Stimulated activated naive CD4-positive, alpha-beta T cell treated with Interleukin-2 at 50 U/mL for 16 hours (primary cell): Measurements from ENCODE around the gene TTC7B.

Source experiments
- DNase-seq: peaks from one replicate; lab custom pipeline; 2025; lab: John Stamatoyannopoulos, UW

TTC7B gene

DNA sequence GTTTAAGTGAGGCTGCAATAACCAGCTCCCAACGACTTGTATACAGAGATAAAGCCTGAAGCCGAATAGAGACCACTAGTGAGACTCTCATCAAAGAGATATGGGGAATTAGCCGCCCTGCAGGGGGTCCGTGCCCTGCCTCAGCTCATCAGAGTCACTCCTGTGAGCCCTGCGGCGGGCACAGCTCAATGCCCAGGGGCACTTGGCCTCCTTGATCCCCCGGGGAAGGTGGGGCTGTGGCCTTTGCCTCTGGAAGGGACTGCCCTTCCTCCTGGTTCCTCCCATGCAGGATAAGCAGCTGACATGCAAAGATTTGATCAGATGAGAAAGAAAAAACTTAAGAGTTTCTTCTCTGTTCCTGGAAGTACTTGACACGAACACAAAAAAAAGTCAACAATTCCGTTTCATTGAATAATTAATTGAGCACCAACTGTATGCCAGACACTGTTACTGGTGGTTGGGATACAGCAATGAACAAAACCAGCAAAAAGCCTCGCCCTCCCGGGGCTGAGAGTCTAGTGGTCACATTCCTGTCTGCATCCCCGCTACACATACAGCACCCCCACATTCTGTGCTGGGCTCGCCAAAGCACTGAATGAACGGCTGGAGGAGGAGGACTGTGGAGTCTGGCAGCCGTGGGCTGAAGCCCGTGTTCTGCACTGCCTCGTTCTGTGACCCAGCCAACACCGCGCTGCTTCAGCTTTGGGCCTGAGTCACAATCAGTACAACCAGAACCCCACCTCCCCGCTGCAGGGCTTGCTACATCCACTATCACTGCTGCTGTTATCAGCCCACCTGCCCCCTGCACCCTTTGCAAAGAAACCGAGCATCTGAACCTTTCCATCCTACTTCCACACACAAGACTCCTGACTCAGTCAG, 10.3 kb downstream of the TTC7B start:
- DNase-seq: no peak

DNA sequence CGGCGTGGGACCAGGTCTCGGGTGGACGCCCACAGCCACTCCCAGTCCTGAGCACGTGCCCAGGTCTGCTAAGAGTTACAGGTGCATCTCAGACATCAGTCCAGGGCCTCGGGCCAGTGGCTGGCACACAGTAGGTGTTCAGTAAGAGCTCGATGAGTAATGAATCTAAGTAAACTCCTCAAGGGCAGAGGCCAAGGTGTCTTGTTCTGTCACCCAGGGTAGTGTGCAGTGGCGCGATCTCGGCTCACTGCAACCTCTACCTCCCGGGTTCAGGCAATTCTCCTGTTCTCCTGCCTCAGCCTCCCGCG, 11.2 kb downstream of the TTC7B start:
- DNase-seq: no peak

DNA sequence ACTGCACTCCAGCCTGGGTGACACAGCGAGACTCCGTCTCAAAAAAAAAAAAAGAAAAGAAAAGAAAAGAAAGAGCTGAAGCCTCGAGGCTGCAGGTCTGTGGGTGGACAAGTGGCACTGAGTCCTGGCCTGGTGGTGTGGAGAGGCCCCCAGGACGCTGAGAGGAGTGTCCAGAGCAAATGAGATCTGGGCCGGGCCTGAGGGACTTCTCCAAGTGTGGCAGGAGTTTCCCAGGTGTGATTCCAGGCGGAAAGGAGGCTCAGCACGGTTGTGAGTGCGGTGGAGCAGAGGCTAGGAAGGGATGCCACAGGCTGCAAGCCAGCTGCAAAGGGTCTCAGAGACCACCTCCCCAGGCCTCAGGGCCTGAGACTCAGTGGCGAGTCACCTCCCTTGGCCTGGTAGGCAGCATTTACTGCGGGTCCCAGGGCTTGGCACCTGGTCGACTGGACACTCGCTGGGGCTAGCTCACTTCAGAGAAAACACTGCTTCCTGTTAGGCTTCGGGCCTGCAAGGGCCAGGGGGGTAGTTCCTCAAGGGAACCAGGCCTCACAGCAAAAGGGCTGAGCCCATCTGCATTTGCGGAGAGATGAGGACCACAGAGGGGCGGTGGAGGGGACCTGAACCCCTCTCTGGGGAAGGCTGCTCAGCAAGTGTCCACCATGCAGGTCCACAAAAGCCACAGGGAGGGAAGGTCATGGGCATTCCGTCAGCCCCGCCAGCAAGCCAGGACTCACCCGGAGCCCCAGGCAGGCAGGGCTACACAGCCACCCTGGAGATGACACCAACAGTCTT, 11.7 kb downstream of the TTC7B start:
- DNase-seq: no peak

DNA sequence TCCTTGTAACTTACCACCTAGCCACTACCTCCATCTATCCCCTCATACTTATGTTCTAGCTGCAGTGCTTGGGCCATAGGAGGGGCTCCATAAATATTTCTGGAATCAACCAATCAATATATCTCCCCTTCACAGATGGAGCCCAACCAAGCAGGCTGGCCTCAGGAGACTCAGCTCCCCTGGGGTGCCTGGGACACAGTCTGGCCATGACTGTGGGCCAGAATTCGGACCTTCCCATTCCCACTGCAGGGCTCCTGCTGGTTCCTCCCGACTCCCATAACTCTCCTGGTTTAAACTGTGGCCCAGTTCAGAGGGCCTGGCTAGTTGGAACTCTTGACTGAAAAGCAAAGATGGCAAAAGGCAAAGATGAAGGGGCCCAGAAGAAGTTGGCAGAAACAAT, 13.0 kb downstream of the TTC7B start:
- no peak for DNase-seq

DNA sequence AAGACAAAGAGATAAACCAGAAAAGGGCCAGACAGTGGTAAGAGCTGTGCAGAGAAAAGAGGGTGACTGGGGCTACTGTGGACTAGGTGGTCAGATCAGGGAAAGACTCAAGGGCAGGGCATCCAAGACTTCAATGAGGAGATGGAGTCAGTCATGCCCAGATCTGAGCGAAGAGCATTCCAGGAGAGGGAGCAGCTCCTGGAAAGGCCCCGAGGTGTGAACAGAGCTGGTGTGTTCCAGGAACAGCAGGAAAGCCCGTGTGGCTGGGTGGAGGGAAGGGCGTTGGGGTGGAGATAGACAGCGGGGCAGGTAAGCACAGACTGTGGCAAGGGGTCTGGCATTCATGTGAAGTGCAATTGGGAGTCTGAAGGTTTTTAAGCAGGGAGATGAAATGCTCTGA, 16.8 kb downstream of the TTC7B start:
- no peak for DNase-seq

DNA sequence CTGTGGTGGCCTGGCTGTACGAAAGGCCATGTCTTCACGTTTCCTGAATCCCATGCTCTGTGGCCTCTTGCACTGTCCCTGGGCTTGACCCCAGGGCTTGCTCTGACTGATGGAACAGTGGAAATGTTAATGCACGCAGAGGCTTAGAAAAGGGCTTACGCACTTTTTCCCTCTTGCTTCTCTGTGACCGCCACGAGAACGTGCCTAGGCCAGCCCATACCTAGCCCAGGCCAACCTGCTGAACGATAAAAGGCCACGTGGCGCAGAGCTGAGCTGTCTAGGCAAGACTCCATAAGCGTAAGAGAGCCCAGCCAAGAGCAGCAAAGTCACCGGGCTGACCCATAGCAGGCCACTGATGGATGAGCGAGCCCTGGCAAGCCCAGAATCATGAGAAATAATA, 18.3 kb downstream of the TTC7B start:
- DNase-seq: no peak

DNA sequence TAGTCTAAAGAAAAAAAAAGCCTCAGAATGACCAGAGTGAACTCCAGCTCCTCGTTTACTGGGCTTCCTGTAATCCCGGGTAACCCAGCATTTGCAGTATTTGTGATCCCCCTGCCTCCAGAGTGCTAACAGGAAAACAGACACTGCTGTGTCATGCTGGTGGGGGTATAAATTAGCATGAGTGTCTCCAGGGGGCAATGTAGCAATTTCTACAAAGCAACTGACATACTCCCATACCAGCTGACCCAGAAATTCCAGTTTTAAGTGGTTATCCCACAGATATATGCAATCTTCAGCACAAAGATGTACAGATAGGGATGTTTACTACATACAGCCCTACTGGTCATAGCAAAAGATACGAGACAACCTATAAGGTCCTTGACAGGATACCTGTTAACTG, 18.8 kb downstream of the TTC7B start:
- DNase-seq: no peak

DNA sequence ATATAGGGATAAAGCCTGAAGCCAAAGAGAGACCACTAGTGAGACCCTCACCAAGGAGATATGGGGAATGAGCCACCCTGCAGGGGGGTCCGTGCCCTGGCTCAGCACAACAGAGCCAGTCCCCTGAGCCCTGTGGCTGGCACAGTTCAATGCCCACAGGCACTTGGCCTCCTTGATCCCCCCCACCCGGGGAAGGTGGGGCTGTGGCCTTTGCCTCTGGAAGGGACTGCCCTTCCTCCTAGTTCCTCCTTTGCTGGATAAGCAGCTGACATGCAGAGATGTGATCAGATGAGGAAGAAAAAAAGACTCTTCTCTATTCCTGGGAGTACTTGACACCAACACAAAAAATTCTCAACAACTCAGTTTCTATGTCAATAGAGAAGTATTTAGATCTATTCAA, 19.9 kb downstream of the TTC7B start:
- DNase-seq: no peak

DNA sequence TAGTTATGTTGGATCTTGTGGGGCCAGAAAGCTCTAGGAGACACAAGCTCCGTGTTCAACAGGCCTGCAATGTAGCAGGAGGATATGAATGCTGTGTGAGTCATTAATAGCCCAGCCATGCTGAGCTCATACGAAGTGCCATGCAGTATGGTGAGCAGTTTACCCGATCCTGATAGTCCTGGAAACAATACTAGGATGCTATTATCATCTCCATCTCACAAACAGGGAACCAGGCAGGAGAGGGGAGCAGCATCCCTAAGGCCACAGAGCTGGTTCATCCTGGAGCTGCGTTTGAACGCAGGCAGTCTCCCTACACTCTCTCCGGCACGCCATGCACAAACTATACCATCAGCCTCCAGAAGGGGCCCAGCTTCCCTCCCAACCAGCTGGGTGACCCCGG, 20.5 kb downstream of the TTC7B start:
- no peak for DNase-seq

DNA sequence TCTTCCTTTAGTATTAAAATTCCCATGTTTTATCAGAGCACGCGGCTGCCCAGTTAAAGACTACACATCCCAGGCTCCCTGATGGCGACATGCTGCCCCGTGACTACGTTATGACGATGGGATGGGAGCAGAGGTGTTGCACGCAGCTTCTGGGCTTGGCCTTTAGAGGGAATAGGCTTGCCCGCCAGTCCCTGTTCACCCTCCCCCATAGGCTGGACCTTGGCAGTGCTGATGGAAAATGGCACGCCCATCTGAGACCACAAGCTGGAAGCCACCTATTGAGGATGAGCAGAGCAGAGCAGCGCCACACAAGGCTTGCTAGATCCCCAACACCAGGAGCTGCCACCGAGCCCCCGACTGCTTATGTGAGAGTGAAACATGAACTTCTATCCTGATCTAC, 24.7 kb downstream of the TTC7B start:
- no peak for DNase-seq

DNA sequence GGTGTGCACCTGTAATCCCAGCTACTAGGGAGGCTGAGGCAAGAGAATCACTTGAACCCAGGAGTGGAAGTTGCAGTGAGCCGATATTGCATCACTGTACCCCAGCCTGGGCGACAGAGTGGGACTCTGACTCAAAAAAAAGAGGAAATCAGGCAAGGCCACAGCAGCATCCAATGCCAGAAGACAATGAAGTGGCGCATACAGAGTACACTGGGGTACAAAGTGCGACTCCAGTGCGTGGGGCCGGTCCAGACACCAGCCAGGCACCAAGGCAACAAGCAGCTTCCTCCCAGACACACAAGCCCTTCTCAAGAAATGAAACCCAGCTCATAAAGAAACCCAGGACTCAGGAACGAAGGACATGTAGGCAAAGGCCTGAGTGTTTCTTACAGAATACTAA, 28.2 kb downstream of the TTC7B start:
- DNase-seq: no peak

DNA sequence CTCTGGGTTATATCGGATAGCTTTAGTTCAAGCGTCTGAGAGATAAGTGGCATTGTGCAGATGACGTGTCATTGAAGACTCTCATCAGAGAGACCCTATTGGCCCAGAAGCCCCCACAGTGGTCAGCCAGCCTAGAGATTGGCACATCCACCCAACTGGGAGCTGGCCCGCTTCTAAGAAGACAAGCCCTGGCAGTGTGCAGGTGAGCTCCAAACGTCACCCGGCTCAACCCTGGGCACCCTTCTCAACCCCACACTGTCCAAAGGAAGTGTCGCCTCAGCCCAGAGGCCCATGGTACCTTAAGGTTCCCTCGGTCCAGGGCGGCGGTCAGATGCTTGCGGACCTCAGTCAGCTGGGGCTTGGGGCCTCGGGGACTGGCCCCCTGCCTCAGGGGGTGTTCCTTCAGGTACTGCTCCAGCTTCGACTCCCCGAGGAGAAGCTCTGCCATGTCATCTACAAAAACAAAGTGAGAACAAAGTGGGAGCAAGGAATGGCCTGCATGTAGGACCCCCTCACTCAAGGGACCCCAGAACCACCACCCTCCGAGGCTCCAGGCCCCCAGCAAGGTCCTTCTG, 30.3 kb downstream of the TTC7B start:
- DNase-seq: no peak

DNA sequence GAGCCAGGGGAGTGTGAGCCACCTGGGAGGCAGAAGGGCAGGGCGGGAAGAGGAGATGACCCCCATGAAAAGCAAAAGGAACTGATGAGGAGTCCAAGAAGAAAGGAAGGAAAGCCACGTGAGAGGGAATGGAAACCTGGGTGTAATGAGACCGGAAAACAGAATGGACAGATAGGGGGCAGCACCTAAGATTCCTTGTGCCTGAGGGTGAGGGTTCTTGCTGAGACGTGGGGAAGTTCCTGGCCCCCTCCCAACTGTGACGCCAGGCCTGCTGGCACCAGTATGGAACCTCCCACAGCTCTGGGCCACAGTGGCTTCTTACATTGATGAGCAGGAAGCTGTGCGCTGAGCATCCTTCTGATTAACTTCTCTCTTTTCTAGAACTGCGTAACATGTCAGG, 30.8 kb downstream of the TTC7B start:
- DNase-seq: no peak

DNA sequence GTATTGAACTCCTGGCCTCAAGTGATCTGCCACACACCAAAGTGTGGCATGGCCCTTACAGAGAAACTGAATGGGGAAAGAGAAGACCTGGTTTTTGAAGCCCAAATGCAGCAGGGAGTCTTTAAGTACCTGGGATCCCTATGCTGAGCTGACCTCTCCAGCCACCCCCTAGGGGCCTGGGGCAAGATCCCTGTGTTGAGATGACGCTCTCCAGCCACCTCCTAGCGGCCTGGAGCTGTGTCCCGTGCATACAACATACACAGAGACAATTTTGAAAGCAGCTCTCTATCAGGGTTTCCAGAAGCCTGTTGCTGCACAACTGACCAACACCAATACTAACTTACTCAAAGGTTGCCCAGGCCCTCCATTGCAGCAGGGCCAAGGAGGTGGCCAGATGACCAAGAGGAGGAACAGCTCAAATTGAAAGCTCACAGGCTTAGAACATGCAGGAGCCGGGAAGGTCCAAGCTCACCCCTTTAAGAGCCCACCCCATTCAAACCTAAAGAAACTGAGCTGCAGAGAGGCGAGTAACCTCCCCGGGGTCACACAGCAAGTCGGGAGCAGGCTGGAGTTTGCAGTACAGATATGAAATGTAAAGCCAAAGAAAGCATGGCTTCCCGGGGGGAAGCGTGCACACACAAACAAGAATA, 31.5 kb downstream of the TTC7B start:
- DNase-seq: no peak

DNA sequence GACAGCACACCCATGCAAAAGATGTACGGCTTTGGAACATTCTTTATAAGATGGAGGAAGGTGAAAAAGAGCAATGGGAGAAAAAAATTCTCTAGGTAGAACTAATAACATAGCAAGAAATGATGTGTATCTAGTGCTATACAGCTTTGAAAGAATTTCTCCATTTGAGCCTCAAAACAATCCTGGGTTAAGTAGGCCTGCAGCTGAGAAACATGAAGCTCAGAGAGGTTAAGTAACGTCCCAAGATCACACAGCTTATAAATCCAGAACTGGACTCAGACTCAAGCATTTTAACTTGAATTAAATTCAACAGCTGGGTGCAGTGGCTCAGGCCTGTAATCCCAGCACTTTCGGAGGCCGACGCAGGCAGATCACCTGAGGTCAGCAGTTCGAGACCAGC, 32.9 kb downstream of the TTC7B start:
- no peak for DNase-seq

DNA sequence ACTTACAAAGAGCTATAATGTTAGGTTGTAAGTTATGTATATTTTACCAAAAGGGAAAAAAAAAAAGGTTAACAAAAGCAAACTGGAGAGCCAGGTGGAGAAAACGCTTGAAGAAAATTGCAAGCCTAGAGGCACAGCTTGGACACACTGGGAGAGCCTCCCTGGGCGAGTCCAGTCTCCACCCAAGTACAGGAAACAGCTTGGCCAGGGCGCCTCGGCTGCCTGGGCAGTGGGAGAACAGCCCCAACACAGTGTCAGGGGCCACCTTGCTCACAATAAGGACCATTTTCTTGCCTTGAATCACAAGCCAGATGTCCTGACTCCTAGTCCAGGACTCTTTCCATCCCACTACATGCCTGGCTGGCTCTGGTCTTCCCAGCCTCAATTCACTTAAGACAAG, 33.3 kb downstream of the TTC7B start:
- DNase-seq: no peak

DNA sequence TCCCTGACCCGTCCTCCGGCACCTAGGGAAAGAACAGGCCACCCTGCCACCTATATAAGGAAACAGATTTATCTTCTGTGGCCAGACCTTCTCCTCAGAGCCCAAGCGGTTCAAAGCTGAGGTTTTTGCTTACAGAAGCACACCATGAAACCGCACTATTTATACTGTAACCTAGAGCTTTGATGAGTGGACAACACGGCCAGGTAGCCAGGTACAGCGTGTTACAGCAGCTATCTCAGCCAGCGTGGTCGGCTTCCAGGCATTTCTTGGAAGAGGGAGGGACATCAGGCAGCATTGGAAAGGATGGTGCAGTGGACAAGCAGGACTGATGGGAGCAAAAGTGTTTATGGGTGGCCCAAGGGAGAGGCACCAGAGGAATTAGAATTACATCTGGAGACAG, 34.4 kb downstream of the TTC7B start:
- DNase-seq: no peak

DNA sequence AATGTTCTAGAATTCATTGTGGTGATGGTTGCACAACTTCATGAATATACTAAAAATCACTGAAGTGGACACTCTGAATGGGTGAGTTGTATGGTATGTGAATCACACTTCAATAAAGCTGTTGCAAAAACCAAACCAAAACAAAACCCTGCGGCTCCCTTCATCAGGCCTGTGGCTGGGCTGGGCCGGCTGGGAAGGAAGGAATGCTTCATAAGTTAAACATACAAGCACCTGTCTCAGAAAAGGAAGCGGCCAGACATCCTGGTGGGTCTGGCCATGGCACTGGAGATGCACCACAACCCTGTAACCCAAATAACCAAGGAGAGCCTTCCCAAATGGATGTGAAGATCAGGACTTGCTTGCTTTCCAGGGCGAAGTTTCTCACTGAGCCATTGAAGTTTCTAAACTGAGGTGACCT, 34.9 kb downstream of the TTC7B start:
- no peak for DNase-seq

DNA sequence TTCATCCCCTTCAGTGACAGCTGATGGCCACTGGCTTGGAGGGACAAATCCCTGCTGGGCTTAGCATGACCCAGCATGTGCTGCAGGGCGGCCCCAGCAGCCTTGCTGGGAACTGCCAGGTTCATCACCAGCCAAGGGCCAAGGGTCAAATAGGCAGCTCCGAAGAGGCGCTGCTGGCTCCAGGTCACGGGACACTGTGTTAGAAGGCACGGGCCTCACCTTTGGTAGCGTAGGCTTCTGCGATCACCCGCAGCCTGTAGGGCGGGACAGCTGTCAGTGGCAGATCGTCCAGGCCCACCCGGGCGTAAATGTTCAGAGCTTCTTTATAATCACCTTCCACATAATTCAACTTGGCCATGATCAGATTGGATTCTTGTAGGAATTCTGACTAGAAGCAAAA, 35.7 kb downstream of the TTC7B start:
- no peak for DNase-seq

DNA sequence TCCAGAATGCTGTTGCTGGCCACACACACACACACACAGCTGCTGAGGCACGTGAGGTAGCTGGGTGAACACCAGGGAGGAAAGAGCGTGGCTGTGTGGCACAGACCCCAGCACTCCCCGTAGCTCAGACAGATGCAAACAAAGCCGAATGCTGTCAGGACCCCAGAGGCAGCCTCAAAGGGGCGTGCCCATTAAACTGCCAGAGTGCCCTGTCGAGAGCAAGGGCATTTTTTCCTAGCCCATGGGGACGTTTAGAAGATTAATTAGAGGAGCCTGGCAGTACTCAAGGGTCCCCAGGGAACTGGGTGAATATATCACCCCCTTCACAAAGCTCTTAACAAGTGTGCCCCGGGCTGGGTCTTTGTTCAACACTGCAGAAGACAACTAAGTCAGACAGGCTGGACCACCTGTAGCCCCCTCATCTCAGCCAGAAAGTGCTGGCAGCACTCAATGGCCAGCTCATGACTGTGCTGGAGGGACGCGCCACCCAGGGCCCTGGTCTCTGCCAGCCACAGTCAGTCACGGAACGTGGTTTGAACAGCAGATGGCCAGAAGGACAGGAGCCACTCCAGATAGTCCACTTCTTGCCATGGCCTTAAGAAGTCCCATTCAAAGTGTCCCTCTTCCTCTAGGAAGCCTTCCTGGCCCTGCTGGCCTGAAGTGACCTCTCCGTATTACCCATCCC, 37.5 kb downstream of the TTC7B start:
- no peak for DNase-seq

DNA sequence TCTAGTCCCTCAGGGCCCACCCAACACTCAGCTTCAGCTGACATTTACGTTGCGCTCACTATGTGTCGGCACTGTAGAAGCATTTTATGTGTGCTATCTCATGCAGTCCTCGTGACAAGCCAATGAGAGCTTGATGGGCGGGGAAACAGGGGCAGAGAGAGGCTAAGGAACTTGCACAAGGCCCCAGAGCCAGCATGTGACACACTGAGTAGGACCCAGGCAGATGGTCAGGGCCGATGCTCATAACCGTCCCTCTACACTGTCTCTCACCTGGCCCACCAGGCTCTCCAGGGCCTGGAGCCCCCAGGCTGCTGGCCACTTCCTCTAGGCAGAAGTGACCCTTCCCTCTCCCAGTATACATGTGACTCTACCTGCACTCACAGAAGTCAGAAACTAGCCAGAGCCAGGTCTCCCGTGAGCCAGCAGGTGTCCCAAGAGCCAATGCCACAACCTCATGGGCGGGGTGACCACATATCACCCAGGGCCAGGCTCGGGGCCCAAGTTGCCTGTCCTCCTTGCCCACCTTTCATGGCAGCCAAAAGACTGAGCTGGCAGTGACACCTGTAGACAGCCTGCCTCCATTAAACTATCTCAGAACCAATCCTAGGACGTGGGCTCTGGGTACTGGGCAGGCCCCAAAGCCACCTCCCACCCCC, 38.3 kb downstream of the TTC7B start:
- DNase-seq: no peak

DNA sequence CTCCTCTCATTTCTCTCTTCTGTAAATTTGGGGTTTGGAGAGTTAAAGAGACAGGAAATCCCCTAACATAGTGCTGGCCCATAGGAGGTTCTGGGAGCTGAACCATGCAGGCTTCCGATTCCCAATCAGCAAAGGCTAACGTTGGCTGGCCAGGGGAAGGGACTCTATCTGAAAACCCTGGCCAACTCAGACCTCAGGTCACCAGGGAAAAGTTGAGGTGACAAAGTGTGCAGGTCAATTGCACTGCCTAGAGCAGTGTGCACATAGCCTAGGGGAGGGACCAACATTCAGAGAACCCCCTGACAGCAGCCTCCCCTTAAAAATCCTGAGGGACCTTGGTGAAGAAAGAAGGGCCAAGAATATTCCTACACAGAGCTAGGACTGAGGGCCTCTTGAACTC, 38.9 kb downstream of the TTC7B start:
- DNase-seq: no peak
